ENCODE measurements around the gene SP1. TPM values are rescaled to one million over a fixed set of nuclear protein-coding genes. Genes with fewer than 3 reads are reported as not detected.
A peak's percentile ranks its signal among the peaks of the same experiment; 100 is the strongest.

The SP1 gene
- total RNA-seq, 1 experiment from 2014 or later, result 72.9 TPM

DNA sequence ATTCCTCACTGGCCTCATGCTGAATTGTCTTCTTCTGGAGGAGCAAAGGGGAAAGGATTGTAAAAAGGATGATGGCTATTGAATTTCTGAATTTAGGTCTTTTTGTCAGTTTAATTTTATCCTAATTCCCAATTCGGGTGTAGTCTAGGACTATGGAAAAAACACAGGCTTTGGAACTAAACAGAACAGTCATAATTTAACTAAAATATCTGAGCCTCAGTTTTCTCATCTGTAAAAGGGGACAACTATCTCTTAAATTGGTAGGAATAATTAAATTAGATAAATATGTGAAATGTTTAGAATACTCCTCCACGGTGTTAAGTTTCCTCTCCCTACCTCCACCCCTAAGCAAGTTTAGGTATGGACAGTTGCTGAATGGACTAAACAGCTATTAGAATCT, 3.2 kb upstream of the SP1 start:
- DNase-seq (ENCODE audit: unreplicated experiment), result no peak
- Mint-ChIP-seq H3K4me1 (ENCODE audit: insufficient read depth, unreplicated experiment) (peaks cover 16% of the 10 kb centered on the region), H3K27me3 (ENCODE audit: insufficient read depth, unreplicated experiment) (no peaks in the 10 kb centered on the region), H3K36me3 (ENCODE audit: insufficient read depth, unreplicated experiment) (peaks cover under 1% of the 10 kb centered on the region), H3K9me3 (ENCODE audit: unreplicated experiment) (no peaks in the 10 kb centered on the region), H3K4me3 (ENCODE audit: unreplicated experiment) (no peak overlapping the region), H3K27ac (ENCODE audit: low read depth, unreplicated experiment) (no peak overlapping the region)
- intact Hi-C loops (cut with micrococcal nuclease), result no loop called here
- TF ChIP-seq, protein P1, sequence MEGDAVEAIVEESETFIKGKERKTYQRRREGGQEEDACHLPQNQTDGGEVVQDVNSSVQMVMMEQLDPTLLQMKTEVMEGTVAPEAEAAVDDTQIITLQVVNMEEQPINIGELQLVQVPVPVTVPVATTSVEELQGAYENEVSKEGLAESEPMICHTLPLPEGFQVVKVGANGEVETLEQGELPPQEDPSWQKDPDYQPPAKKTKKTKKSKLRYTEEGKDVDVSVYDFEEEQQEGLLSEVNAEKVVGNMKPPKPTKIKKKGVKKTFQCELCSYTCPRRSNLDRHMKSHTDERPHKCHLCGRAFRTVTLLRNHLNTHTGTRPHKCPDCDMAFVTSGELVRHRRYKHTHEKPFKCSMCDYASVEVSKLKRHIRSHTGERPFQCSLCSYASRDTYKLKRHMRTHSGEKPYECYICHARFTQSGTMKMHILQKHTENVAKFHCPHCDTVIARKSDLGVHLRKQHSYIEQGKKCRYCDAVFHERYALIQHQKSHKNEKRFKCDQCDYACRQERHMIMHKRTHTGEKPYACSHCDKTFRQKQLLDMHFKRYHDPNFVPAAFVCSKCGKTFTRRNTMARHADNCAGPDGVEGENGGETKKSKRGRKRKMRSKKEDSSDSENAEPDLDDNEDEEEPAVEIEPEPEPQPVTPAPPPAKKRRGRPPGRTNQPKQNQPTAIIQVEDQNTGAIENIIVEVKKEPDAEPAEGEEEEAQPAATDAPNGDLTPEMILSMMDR (IDR thresholded peaks at IDR 0.05; ENCODE audit: unreplicated experiment), result no peak
- ChIA-PET CTCF (no interaction called here), POLR2A (no interaction called here)
- BruUV-seq (replicated peaks), result no TSS peak

DNA sequence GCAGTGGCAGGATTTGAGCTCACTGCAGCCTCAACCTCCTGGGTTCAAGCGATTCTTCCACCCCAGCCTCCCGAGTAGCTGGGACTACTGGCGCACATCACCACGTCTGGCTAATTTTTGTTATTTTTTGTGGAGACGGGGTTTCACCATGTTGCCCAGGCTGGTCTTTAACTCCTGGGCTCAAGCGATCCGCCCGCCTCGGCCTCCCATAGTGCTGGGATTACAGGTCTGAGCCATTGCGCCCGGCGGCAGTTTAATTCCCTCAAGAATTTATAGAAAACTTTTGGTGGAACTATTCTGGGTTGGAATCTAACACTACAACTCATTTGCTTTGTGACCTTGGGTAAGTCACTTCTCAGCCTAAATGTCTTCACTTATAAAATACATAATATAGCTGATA, 1.8 kb upstream of the SP1 start:
- CTCF ChIA-PET, result interaction anchor here (0.8 to 3.3 kb wide), 4 partner anchors 19 to 57 kb away, joined by 3 to 26 read pairs (median 12); partner anchors contain the start of gene AAAS
- Mint-ChIP-seq H3K4me1 (ENCODE audit: insufficient read depth, unreplicated experiment) (peaks cover 22% of the 10 kb centered on the region), H3K36me3 (ENCODE audit: insufficient read depth, unreplicated experiment) (peaks cover 15% of the 10 kb centered on the region), H3K27me3 (ENCODE audit: insufficient read depth, unreplicated experiment) (no peaks in the 10 kb centered on the region), H3K9me3 (ENCODE audit: unreplicated experiment) (no peaks in the 10 kb centered on the region), H3K4me3 (ENCODE audit: unreplicated experiment) (no peak overlapping the region), H3K27ac (ENCODE audit: low read depth, unreplicated experiment) (no peak overlapping the region)
- intact Hi-C loops (cut with micrococcal nuclease), result no loop called here
- POLR2A ChIA-PET, result interaction anchor here (0.9 to 2.8 kb wide), 14 partner anchors 9 to 372 kb away, joined by 3 to 23 read pairs (median 8); partner anchors contain the start of genes ATF7, CSAD, EIF4B and MYG1
- DNase-seq (ENCODE audit: unreplicated experiment), result no peak
- BruUV-seq (replicated peaks), result no TSS peak
- TF ChIP-seq, protein P1 (IDR thresholded peaks at IDR 0.05; ENCODE audit: unreplicated experiment), result no peak

DNA sequence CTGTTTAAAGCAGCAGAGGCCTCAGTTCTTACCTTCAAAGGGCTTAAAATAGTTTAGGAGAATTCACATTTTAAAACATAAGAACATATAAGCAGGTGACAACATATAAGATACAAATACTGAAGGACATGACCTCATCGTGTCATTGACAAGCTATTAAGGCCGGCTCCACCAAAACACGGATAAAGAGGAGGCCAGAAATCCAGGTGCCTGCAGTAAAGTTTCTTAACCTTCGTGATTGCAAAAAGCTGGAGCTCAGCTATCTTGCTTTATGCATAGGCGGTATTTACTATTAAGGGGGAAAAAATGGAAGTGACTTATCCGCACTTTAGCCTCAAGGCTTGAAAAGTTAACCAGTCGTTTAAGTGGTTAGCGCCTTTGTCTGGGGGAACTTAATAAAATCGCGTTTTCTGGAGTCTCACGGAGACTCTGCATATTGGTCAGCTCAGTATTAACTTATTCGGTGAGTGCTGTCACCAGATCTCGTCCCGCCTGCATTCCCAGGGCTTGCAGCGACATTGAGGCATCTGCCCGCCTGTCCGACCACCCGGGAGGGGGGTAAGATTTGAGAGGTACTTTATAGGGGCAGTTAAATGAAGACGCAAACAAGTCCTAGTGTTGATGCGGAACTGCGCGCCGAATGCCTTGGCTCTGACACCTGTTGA, 1.1 kb upstream of the SP1 start:
- Mint-ChIP-seq H3K27me3 (ENCODE audit: insufficient read depth, unreplicated experiment) (no peaks in the 10 kb centered on the region), H3K27ac (ENCODE audit: low read depth, unreplicated experiment) (no peak overlapping the region), H3K4me3 (ENCODE audit: unreplicated experiment) (no peak overlapping the region), H3K4me1 (ENCODE audit: insufficient read depth, unreplicated experiment) (peaks cover 27% of the 10 kb centered on the region), H3K36me3 (ENCODE audit: insufficient read depth, unreplicated experiment) (peaks cover 21% of the 10 kb centered on the region), H3K9me3 (ENCODE audit: unreplicated experiment) (no peaks in the 10 kb centered on the region)
- DNase-seq (ENCODE audit: unreplicated experiment), result peak; percentile 17
- intact Hi-C loops (cut with micrococcal nuclease), result no loop called here
- ChIA-PET POLR2A (interaction anchor here (0.6 to 5.3 kb wide), 35 partner anchors 10 to 1072 kb away, joined by 3 to 49 read pairs (median 4); partner anchors contain the start of genes AAAS, ATF7, CSAD and EIF4B), CTCF (interaction anchor here (0.6 to 3.3 kb wide), 7 partner anchors 20 to 307 kb away, joined by 3 to 26 read pairs (median 4); partner anchors contain the start of gene AAAS)
- TF ChIP-seq, protein P1 (IDR thresholded peaks at IDR 0.05; ENCODE audit: unreplicated experiment), result no peak
- TSS peak; percentile 98 for BruUV-seq (replicated peaks)

DNA sequence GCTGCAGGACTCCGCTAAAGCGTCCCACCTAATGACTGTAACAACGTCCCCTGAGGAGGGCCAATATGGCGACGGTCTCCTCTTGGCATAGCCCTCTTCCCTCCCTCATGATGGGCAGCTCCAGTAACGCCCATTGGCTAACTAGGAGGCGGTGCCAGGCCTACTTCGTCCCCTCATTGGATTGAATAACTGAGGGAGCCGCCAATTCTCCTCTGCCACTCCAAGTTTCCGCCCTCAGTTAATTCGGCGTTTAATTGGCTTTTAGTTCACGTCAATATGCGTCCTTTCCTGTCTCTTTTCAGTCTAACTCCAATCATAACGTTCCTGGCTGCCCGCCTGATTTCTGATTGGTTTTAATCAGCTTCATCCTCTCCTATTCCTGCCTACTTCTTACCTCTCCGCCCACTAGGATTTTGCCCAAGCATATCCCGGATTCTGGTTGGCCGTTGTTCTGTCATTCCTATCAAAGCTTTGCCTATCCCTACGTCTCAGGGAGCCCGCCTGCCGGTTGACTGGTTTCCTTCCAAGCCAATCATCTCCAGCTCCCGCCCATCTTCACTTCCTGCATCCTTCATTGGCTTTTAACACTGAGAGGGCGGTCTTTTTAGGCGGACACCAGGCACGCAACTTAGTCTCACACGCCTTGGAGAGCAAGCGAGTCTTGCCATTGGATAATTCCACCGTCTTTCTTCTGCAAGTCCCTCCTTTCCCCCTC, 430 bp upstream of the SP1 start:
- DNase-seq (ENCODE audit: unreplicated experiment), result peak; percentile 100
- BruUV-seq (replicated peaks), result no TSS peak
- H3K27ac Mint-ChIP-seq (ENCODE audit: low read depth, unreplicated experiment), result no peak overlapping the region
- H3K36me3 Mint-ChIP-seq (ENCODE audit: insufficient read depth, unreplicated experiment), result peaks cover 28% of the 10 kb centered on the region
- no peak overlapping the region for H3K4me3 Mint-ChIP-seq (ENCODE audit: unreplicated experiment)
- intact Hi-C loops (cut with micrococcal nuclease), result loop anchor here (2.0 kb wide), 1 partner anchor 55 kb away; no protein-coding TSS in a partner anchor
- H3K4me1 Mint-ChIP-seq (ENCODE audit: insufficient read depth, unreplicated experiment), result peaks cover 27% of the 10 kb centered on the region
- H3K27me3 Mint-ChIP-seq (ENCODE audit: insufficient read depth, unreplicated experiment), result no peaks in the 10 kb centered on the region
- TF ChIP-seq, protein P1 (IDR thresholded peaks at IDR 0.05; ENCODE audit: unreplicated experiment), result no peak
- no peaks in the 10 kb centered on the region for H3K9me3 Mint-ChIP-seq (ENCODE audit: unreplicated experiment)
- CTCF ChIA-PET, result interaction anchor here (0.6 to 3.3 kb wide), 8 partner anchors 27 to 308 kb away, joined by 3 to 26 read pairs (median 4); partner anchors contain the start of gene AAAS
- POLR2A ChIA-PET, result interaction anchor here (0.6 to 5.3 kb wide), 40 partner anchors 11 to 901 kb away, joined by 3 to 49 read pairs (median 4); partner anchors contain the start of genes AAAS, AMHR2, ATF7 and EIF4B
